Lower leg skin (tissue), 3 donors: ENCODE data around the gene CD300LD.

Experiments
- CTCF ChIP-seq, 3 donors: fragments of 450-650 bp; IDR thresholded peaks; one replicate each; pipeline ENCODE4 v1.5.1; 2016; ENCODE audit warnings: antibody characterized with exemption in 3 of 3, mild to moderate bottlenecking in 3 of 3, moderate library complexity in 2 of 3
- POLR2A ChIP-seq, 2 donors: fragments of 450-650 bp; IDR thresholded peaks; one replicate each; pipeline ENCODE4 v1.6.1; 2016 to 2017; ENCODE audit warnings: antibody characterized with exemption in 2 of 2, mild to moderate bottlenecking in 1 of 2, moderate library complexity in 1 of 2

GRCh38 chr17:74606050-74606449, 14.0 kb upstream of the CD300LD start:
- TF ChIP-seq CTCF (IDR thresholded peaks at IDR 0.05) (no peak), POLR2A (IDR thresholded peaks at IDR 0.05) (no peak)
